Stomach (tissue), 9 donors: ENCODE data around the gene PNMA8B. TPM values are rescaled to one million over a fixed set of nuclear protein-coding genes. Genes with fewer than 3 reads are reported as not detected.

Experiments used
- DNase-seq, 2 donors: peaks; one replicate each; pipeline versions ENCODE4 v3.0.0 to v3.0.0-alpha.2; 2013 to 2019
- H3K27ac ChIP-seq, 5 donors: fragments of 200-600 bp in 4 of 5; sonication (generic) in 4 of 5; one replicate each; pipeline ENCODE4 v1.5.1; 2013 to 2019; ENCODE audit warnings: mild to moderate bottlenecking in 1 of 5, moderate library complexity in 1 of 5
- H3K27me3 ChIP-seq, 3 donors: fragments of 200-600 bp; sonication (generic); one replicate each; pipeline ENCODE4 v1.5.1; 2017 to 2019; ENCODE audit warnings: mixed run types in 1 of 3
- H3K36me3 ChIP-seq, 4 donors: fragments of 200-600 bp; sonication (generic); 1 replicate in 3 of 4; 2 replicates in 1 of 4; pipeline ENCODE4 v1.5.1; 2016 to 2019
- H3K4me1 ChIP-seq, 4 donors: fragments of 200-600 bp; sonication (generic); one replicate each; pipeline ENCODE4 v1.5.1; 2016 to 2019
- H3K4me3 ChIP-seq, 4 donors: fragments of 200-600 bp; sonication (generic) in 3 of 4; one replicate each; pipeline ENCODE4 v1.5.1; 2016 to 2019; ENCODE audit warnings: mild to moderate bottlenecking in 1 of 4
- H3K9me3 ChIP-seq, 4 donors: fragments of 200-600 bp; sonication (generic); one replicate each; pipeline ENCODE4 v1.5.1; 2016 to 2019
- EP300 ChIP-seq: sonication (generic); formaldehyde crosslinking; IDR thresholded peaks from one replicate; pipeline ENCODE4 v1.6.1; 2017; ENCODE audit warnings: antibody characterized with exemption
- POLR2A ChIP-seq, 4 donors: fragments of 450-650 bp; IDR thresholded peaks; one replicate each; pipeline ENCODE4 v1.6.1; 2016; ENCODE audit warnings: antibody characterized with exemption in 4 of 4, control low read depth in 2 of 4, mild to moderate bottlenecking in 1 of 4, moderate library complexity in 1 of 4
- POLR2AphosphoS5 ChIP-seq, 3 donors: sonication (generic); formaldehyde crosslinking; IDR thresholded peaks; one replicate each; pipeline ENCODE4 v1.6.1; 2016; ENCODE audit warnings: antibody characterized with exemption in 3 of 3
- WGBS, 5 donors: extraction: QIAGEN DNeasy Blood & Tissue Kit in 3 of 5; methylation state at CpG; one replicate each; pipeline versions ENCODE4 v1.1.5 to v1.1.7; 2013 to 2018; 5-methylcytosine and 5-hydroxymethylcytosine counted together
- intact Hi-C: fragments of 100-400 bp; cut with DNase I; formaldehyde crosslinking; loops from one replicate; pipeline ENCODE4 v1.15.1; 2023; ENCODE audit warnings: low total_unique reads
- polyA plus RNA-seq, 3 donors: library from polyadenylated mRNA; stranded (reverse); fragments of 200-250 nt; gene quantifications; one replicate each; pipeline ENCODE4 v1.2.3, GENCODE V29; 2013
- total RNA-seq, 5 donors: library from RNA; depleted of rRNA; stranded (reverse); fragments of >200 nt; gene quantifications; one replicate each; pipeline versions ENCODE4 v1.1.0 to v1.2.3, GENCODE V29; 2014 to 2016
- TF ChIP-seq, protein P1 (sequence below), 7 experiments: fragments of 450-650 bp in 4 of 7; fragments of 200-600 bp in 3 of 7; sonication (generic) in 3 of 7; IDR thresholded peaks; one replicate each; pipeline ENCODE4 v1.5.1; 2016 to 2019; ENCODE audit warnings: antibody characterized with exemption in 7 of 7, control low read depth in 2 of 7, mild to moderate bottlenecking in 1 of 7
- donor health status: healthy with polysubstance abuse.
- donor health status: Bipolar disorder and iron deficiency.
- donor health status: healthy.

Gene PNMA8B
- total and polyA plus RNA-seq, 8 donors = under 0.01 to 4.1 (median 0.76) TPM; not detected in 1

DNA sequence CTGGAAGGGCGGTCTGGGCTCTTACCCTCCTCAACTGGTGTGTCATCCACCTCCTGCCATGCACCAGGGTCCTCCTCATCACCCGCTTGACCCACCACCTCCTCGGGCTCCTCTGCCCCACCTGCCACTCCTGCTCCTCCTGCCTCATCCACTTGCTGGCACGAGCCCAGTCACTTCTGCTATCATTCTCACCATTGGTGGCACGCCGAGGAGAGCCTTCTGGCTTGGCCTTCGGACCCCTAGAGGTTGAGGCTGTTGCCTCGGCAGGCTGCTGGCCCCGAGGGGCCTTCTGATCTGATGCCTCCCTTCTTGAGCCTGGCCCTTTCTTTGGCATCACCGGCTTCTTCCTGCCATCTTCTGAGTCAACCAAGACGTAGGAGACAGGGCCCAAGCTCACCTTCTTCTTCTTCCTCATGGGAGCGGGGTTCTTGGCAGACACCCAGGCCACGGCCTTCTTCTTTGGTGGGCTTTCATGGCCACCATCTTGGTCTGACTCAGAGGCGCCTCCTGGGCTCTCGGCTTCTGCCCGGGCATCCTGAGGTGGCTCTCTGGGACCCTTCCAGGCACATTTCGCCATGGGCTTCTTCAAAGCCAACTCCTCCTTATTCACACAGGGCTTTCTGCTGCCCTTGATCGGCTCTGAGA, 26.0 kb downstream of the PNMA8B start:
- 92 to 95% (median 94%) methylated on average over 18 of the region's 18 CpGs for WGBS, 5 donors
- no peak for TF ChIP-seq EP300
- no peak for TF ChIP-seq POLR2A (IDR thresholded peaks at IDR 0.05)
- no peak for TF ChIP-seq POLR2AphosphoS5 (IDR thresholded peaks at IDR 0.05)
- Histone ChIP-seq H3K9me3 (no peaks in the 10 kb centered on the region), H3K36me3 (no peaks in the 10 kb centered on the region), H3K27me3 (peaks cover 0 to 40% (median 16%) of the 10 kb centered on the region in 3 donors), H3K4me3 (no peak overlapping the region), H3K4me1 (peaks cover 11 to 19% (median 13%) of the 10 kb centered on the region in 4 donors), H3K27ac (no peak overlapping the region)
- intact Hi-C loops = no loop called here
- DNase-seq = no peak

DNA sequence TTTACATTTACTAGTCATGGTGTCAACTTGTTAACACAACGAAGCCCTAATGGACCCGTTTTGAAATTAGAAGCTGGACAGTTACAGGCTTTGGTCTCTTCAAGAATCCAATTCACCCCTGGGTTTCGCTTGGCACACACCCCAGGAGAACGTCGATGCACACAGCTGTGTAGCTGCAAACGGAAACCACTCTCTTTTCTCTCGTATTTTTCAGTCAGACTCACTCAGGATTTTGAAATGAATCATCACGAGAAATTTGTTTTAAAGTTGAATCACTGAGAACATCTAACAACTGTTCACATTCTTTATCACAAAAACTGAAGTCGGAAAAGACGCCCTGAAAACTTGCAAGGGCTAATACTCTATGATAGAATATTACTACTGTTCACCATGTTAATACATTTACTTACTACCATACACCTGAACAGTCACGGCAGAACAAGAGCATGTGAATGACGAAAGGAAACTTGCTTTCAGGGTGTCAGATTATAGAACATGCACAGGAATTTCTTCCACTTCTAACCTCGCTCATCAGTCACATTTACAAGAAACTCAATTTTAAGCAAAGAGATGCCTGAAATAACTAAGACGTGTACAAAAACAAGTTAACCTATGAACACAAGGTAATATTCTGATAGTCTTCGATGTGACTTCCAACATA, 29.0 kb downstream of the PNMA8B start:
- intact Hi-C loops = no loop called here
- H3K4me1 ChIP-seq = peaks cover 8 to 16% (median 10%) of the 10 kb centered on the region in 4 donors
- peak in 1 of 2 donors; percentile 56 for DNase-seq
- H3K9me3 ChIP-seq = no peaks in the 10 kb centered on the region
- WGBS, 5 donors = 58 to 70% (median 65%) methylated on average over 15 of the region's 15 CpGs
- H3K27me3 ChIP-seq = peaks cover 0 to 20% (median 8%) of the 10 kb centered on the region in 3 donors
- no peaks in the 10 kb centered on the region for H3K36me3 ChIP-seq
- H3K4me3 ChIP-seq = no peak overlapping the region
- TF ChIP-seq, protein P1, sequence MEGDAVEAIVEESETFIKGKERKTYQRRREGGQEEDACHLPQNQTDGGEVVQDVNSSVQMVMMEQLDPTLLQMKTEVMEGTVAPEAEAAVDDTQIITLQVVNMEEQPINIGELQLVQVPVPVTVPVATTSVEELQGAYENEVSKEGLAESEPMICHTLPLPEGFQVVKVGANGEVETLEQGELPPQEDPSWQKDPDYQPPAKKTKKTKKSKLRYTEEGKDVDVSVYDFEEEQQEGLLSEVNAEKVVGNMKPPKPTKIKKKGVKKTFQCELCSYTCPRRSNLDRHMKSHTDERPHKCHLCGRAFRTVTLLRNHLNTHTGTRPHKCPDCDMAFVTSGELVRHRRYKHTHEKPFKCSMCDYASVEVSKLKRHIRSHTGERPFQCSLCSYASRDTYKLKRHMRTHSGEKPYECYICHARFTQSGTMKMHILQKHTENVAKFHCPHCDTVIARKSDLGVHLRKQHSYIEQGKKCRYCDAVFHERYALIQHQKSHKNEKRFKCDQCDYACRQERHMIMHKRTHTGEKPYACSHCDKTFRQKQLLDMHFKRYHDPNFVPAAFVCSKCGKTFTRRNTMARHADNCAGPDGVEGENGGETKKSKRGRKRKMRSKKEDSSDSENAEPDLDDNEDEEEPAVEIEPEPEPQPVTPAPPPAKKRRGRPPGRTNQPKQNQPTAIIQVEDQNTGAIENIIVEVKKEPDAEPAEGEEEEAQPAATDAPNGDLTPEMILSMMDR (IDR thresholded peaks at IDR 0.05) = no peak
- no peak for TF ChIP-seq POLR2AphosphoS5 (IDR thresholded peaks at IDR 0.05)
- no peak for TF ChIP-seq EP300
- no peak for TF ChIP-seq POLR2A (IDR thresholded peaks at IDR 0.05)
- peak overlapping the region in 3 of 5 donors; percentile 17 to 39 (median 31) for H3K27ac ChIP-seq

DNA sequence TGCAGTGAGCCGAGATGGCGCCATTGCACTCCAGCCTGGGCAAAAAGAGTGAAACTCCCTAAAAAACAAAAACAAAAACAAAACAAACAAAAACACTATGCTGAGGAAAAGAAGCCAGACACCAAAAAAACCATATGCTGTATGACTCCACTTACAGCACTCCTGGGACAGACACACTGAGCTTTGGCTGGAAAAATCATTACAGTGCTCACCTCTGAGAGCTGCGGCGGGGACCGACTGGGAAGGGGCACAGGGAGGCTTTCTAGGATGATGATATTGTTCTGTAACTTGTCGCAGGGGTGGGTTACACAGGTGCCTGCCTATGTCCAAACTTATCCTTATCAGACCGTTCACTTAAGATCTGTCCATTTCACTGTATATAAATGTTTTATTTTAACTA, 32.2 kb downstream of the PNMA8B start:
- Histone ChIP-seq H3K9me3 (no peaks in the 10 kb centered on the region), H3K4me1 (peaks cover 0 to 5% (median 0%) of the 10 kb centered on the region in 4 donors), H3K27me3 (peaks cover 0 to 17% (median 0%) of the 10 kb centered on the region in 3 donors), H3K4me3 (no peak overlapping the region), H3K27ac (no peak overlapping the region), H3K36me3 (no peaks in the 10 kb centered on the region)
- no peak for DNase-seq
- TF ChIP-seq POLR2A (IDR thresholded peaks at IDR 0.05) (no peak), POLR2AphosphoS5 (IDR thresholded peaks at IDR 0.05) (no peak), EP300 (no peak)
- TF ChIP-seq, protein P1 (IDR thresholded peaks at IDR 0.05) = no peak
- intact Hi-C loops = no loop called here
- WGBS, 5 donors = 76 to 91% (median 80%) methylated on average over 7 of the region's 7 CpGs

DNA sequence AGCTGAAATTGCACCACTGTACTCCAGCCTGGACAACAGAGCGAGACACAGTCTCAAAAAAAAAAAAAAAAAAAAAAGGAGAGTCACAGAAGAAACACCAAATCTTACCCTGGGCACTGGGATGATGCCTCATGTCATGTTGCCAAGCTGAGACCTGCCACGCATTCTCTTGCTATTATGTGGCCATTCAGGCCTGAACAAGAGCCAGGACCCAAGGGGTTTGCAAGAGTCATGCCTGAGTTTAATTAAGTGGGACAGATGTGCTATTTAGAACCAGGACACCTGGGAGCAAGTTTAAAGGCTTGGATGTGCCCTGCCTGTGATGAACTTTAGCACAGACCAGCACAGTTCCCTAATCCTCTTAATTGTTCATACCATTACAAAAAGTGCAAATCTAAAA, 34.1 kb downstream of the PNMA8B start:
- no peaks in the 10 kb centered on the region for H3K36me3 ChIP-seq
- H3K9me3 ChIP-seq = no peaks in the 10 kb centered on the region
- WGBS, 5 donors = 80 to 96% (median 90%) methylated on average over 2 of the region's 2 CpGs
- no peak for TF ChIP-seq EP300
- H3K4me1 ChIP-seq = peaks cover 0 to under 1% (median 0%) of the 10 kb centered on the region in 4 donors
- no peak overlapping the region for H3K27ac ChIP-seq
- intact Hi-C loops = no loop called here
- DNase-seq = no peak
- no peak overlapping the region for H3K4me3 ChIP-seq
- H3K27me3 ChIP-seq = peaks cover 0 to 26% (median 4%) of the 10 kb centered on the region in 3 donors

DNA sequence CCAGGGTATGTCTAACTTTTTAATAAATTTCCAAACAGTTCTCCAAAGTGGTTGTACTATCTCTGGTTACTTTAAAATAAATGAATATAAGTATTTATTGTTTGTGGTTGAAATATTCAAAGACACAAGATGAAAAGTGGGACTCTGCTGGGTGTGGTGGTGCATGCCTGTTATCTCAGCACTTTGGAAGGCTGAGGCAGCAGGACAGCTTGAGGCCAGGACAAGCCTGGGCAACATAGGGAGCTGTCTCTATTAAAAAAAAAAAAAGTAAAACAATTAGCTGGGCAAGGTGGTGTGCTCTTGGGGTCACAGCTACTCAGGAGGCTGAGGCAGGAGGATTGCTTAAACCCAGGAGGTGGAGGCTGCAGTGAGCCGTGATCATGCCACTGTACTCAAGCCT, 34.7 kb downstream of the PNMA8B start:
- Histone ChIP-seq H3K4me3 (no peak overlapping the region), H3K4me1 (peaks cover 0 to 4% (median 0%) of the 10 kb centered on the region in 4 donors), H3K9me3 (no peaks in the 10 kb centered on the region), H3K27me3 (peaks cover 0 to 28% (median 6%) of the 10 kb centered on the region in 3 donors), H3K36me3 (no peaks in the 10 kb centered on the region), H3K27ac (no peak overlapping the region)
- TF ChIP-seq POLR2AphosphoS5 (IDR thresholded peaks at IDR 0.05) = no peak
- WGBS, 5 donors = 76 to 95% (median 91%) methylated on average over 1 of the region's 1 CpG
- DNase-seq = no peak
- intact Hi-C loops = no loop called here
